Rectal smooth muscle tissue (tissue), 1 donor: ENCODE measurements around the gene TMUB2.
"Not testable (repeated sequence)": the region's sequence is repeated elsewhere in the genome, so short reads cannot be mapped to it uniquely, and the experiment has no call there.

Source experiments
- H3K27ac ChIP-seq: one replicate; pipeline ENCODE4 v1.7.0; 2013; ENCODE audit warnings: low read depth, low read length, inconsistent platforms
- H3K27me3 ChIP-seq: one replicate; pipeline ENCODE4 v1.7.0; 2013; ENCODE audit warnings: low read length; ENCODE audit not compliant: control insufficient read depth, insufficient read depth
- H3K36me3 ChIP-seq: one replicate; pipeline ENCODE4 v1.7.0; 2013; ENCODE audit warnings: low read length; ENCODE audit not compliant: control insufficient read depth, insufficient read depth
- H3K4me1 ChIP-seq: one replicate; pipeline ENCODE4 v1.7.0; 2013; ENCODE audit warnings: low read length; ENCODE audit not compliant: control insufficient read depth, insufficient read depth
- H3K4me3 ChIP-seq: one replicate; pipeline ENCODE4 v1.7.0; 2013; ENCODE audit warnings: low read length
- H3K9ac ChIP-seq: one replicate; pipeline ENCODE4 v1.7.0; 2013; ENCODE audit warnings: low read length

TMUB2 gene

GRCh38 chr17:44186307-44187130 is at the start of gene TMUB2:
TSS of gene TMUB2 (plus strand) at chr17:44186972. CDS start at chr17:44187709, 737 bp downstream.
- peak within 1 kb of the TSS; percentile 99 for H3K27ac ChIP-seq
- peaks cover 9% of the 10 kb centered on the region for H3K36me3 ChIP-seq
- no peaks in the 10 kb centered on the region for H3K27me3 ChIP-seq
- peak within 1 kb of the TSS; percentile 87 for H3K9ac ChIP-seq
- H3K4me3 ChIP-seq, result peak within 1 kb of the TSS; percentile 97
- H3K4me1 ChIP-seq, result peaks cover 5% of the 10 kb centered on the region

DNA sequence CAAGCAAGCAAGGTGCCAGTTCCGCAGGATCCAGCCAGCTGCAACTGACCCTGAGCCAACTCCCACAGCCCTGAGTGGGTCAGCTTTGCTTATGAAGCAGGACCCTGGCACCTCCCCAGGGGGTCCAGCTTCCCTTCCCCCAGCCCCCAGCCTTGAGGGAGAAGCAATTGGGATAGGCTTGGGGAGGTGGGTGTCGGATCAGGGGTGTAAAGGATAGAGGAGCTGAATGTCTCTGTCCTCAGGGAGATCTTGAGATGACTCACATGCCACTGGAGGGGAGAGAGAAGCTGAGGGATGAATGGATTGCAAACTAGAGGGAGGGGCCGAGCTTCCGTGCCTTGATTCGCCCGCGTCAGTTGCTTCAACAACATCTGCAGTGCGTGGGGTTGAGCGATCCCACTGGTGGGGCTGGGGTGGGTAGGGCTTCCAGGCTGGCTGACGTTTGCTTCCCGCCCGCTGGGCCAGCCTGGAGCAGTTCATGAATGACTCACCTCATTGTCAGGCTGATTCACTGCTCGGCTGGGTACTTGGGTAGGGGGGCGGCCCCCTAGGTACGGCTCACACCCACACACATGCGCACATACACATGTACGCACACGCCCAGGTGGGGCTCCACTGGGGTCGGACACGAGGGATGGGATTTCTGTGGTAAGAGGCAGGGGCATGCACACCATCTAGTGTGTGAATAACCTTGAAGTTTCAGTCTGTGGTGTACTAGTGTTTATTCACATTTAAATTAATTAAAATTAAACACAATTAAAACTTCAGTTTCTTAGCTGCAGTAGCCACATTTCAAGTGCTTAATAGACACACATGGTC is 48.7 kb upstream of the TMUB2 start:
- Histone ChIP-seq H3K4me3 (peak overlapping the region; percentile 27), H3K27ac (no peak overlapping the region)

GRCh38 chr17:44143921-44144320 is 42.9 kb upstream of the TMUB2 start:
- H3K36me3 ChIP-seq, H3K27me3 ChIP-seq, H3K4me1 ChIP-seq, H3K4me3 ChIP-seq, H3K27ac ChIP-seq, H3K9ac ChIP-seq: not testable (repeated sequence)

More for the DNA sequence above, 48.7 kb upstream of the TMUB2 start:
- Histone ChIP-seq H3K36me3 (no peaks in the 10 kb centered on the region), H3K4me1 (peaks cover 6% of the 10 kb centered on the region), H3K9ac (no peak overlapping the region), H3K27me3 (no peaks in the 10 kb centered on the region)

- no peak overlapping the region for H3K9ac ChIP-seq
- H3K27ac ChIP-seq, result no peak overlapping the region
These were observed 41.6 kb upstream of the TMUB2 start for GRCh38 chr17:44144966-44145739.

DNA sequence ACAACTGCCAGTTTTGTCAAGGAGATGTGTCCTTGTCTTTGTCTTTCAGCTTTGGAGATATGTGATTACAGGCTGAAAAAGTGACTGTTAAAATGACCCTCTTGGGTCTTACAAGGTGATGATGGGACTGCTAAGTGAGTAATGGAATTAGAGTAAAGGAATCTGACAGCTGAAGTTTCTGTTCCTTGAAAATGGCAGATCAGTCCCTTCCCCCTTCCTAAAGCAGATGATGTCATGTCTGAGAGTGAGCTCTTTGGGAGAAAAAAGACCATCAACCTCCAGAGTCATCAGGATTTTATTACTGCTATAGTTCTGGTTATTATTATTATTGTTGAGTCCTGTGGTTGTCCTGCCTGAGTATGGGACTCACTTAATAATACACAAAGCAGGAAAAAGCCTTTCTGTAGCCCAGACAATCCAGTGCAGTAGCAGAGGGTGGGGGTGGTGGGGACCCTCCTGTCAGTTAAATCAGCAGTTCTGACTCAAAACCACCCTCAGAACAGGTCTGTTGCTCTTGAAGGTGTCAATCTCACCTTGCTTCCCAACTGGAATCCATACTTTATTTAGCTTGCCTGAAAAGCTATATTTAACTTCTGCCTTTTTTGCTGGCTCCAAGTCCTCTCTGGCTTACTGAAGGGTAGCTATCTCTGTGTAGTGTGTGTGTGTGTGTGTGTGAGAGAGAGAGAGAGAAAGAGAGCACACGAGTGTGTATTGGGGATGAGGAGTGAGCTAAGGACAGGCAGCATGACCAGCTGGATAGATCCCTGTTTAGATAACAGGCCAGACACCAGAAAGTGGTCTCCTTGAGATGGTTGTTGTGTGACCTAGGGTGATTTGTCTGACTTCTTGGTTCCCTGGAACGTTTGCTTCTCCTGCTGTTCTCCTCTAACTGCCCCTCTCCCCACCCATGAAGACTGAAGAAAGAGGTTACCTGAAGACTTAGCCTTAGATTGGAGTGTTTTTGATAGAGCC is 40.1 kb upstream of the TMUB2 start:
- H3K27ac ChIP-seq, result no peak overlapping the region
- H3K27me3 ChIP-seq, result no peaks in the 10 kb centered on the region
- H3K4me1 ChIP-seq, result peaks cover 3% of the 10 kb centered on the region
- no peak overlapping the region for H3K9ac ChIP-seq
- H3K4me3 ChIP-seq, result no peak overlapping the region
- no peaks in the 10 kb centered on the region for H3K36me3 ChIP-seq

More at GRCh38 chr17:44144966-44145739, 41.6 kb upstream of the TMUB2 start:
- H3K36me3 ChIP-seq, result no peaks in the 10 kb centered on the region
- no peak overlapping the region for H3K4me3 ChIP-seq
- H3K4me1 ChIP-seq, result peaks cover 3% of the 10 kb centered on the region
- no peaks in the 10 kb centered on the region for H3K27me3 ChIP-seq

DNA sequence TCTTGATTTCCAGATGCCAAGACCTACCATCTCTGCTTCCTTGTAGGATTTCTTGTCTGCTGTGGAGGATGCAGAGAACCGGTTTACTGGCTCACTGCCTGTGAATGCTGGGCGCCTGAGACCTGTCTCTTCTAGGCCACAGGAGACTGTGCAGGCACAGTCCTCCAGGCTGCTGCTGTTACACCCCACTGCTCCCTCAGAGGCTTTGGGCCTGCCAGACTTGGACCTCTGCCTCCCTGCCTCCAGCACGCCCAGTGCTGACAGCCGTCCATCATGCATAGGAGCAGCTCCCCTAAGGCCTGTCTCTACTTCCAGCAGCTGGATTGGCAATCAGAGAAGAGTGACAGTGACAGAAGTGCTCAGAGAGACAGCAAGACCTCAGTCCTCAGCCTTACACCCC is 39.0 kb upstream of the TMUB2 start:
- Histone ChIP-seq H3K27ac (no peak overlapping the region), H3K36me3 (no peaks in the 10 kb centered on the region), H3K27me3 (no peaks in the 10 kb centered on the region), H3K9ac (no peak overlapping the region), H3K4me3 (no peak overlapping the region), H3K4me1 (no peaks in the 10 kb centered on the region)

DNA sequence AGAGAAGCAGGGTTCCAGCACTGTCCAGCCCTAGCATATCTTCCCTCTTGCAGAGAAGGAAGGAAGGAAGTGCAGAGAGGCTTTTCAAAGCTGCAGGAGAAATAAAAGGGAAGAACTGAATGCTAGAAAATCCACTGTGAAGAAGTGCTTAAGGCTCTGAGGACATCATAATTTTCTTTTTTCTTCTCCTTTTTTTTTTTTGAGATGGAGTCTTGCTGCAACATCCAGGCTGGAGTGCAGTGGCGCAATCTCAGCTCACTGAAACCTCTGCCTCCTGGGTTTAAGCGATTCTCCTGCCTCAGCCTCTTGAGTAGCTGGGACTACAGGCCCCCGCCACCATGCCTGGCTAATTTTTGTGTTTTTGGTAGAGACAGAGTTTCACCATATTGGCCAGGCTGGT is 37.7 kb upstream of the TMUB2 start:
- not testable (repeated sequence) for H3K27ac ChIP-seq, H3K9ac ChIP-seq, H3K4me1 ChIP-seq, H3K27me3 ChIP-seq, H3K36me3 ChIP-seq, H3K4me3 ChIP-seq

DNA sequence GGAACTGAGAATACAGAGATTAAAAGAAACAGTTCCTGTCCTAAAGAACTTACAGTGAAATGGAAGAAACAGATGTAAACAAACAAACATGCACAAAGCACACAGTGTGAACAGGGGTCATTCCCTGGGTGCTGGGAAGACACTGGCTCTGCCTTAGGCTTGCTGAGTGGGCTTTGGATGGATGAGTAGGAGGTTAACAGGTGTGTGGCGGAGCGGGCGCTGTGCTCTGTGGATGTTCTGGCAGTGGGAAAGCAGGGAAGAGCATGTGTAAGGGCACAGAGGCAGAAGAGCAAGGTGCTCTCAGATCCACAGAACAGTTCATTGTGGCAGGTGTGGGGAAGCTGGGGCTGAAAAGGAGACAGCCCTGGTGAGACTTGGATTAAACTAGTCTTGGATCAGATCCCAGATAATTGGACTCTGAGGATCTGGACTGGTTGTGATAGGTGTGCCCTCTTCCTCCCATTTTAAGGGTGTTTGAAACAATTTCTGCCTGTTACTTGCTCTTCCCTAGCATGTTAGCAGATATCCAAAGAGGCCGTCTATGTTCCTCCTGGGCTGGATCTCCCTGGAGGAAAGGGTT is 36.9 kb upstream of the TMUB2 start:
- no peaks in the 10 kb centered on the region for H3K36me3 ChIP-seq
- no peak overlapping the region for H3K4me3 ChIP-seq
- no peak overlapping the region for H3K27ac ChIP-seq
- no peak overlapping the region for H3K9ac ChIP-seq
- no peaks in the 10 kb centered on the region for H3K4me1 ChIP-seq
- no peaks in the 10 kb centered on the region for H3K27me3 ChIP-seq

DNA sequence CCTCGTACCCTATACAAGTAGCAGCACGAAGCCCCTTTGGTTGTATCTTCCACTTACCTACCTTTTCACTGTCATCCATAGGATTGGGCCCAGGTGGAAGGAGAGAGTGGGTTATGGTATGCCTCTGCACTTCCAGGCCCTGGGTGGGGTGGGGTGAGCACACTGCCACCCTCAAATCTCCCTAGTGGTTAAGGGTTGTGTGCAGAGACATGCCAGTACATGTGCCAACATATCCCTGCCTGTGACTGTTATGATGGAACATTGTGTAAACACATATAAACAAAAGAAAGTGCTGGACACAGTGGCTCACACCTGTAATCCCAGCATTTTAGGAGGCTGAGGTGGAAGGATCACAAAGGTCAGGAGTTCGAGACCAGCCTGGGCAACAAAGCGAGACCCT is 33.9 kb upstream of the TMUB2 start:
- H3K27ac ChIP-seq, result no peak overlapping the region
- no peaks in the 10 kb centered on the region for H3K27me3 ChIP-seq
- no peak overlapping the region for H3K9ac ChIP-seq
- H3K4me1 ChIP-seq, result no peaks in the 10 kb centered on the region
- no peak overlapping the region for H3K4me3 ChIP-seq
- no peaks in the 10 kb centered on the region for H3K36me3 ChIP-seq

- no peaks in the 10 kb centered on the region for H3K4me1 ChIP-seq
- H3K36me3 ChIP-seq, result no peaks in the 10 kb centered on the region
- H3K27ac ChIP-seq, result no peak overlapping the region
- no peak overlapping the region for H3K4me3 ChIP-seq
- no peaks in the 10 kb centered on the region for H3K27me3 ChIP-seq
- H3K9ac ChIP-seq, result no peak overlapping the region
These were observed 31.3 kb upstream of the TMUB2 start for GRCh38 chr17:44155488-44155887.

- Histone ChIP-seq H3K9ac (no peak overlapping the region), H3K36me3 (no peaks in the 10 kb centered on the region), H3K4me3 (no peak overlapping the region), H3K27ac (no peak overlapping the region), H3K27me3 (no peaks in the 10 kb centered on the region), H3K4me1 (no peaks in the 10 kb centered on the region)
These were observed 27.1 kb upstream of the TMUB2 start for GRCh38 chr17:44159519-44160210.
